ENCODE measurements around the gene CFAP52. TPM values are rescaled to one million over a fixed set of nuclear protein-coding genes. Genes with fewer than 3 reads are reported as not detected.
"Not testable (repeated sequence)": the region's sequence is repeated elsewhere in the genome, so short reads cannot be mapped to it uniquely, and the experiment has no call there.

Gene CFAP52
- total RNA-seq, 1 experiment from 2014 or later, result not detected

DNA sequence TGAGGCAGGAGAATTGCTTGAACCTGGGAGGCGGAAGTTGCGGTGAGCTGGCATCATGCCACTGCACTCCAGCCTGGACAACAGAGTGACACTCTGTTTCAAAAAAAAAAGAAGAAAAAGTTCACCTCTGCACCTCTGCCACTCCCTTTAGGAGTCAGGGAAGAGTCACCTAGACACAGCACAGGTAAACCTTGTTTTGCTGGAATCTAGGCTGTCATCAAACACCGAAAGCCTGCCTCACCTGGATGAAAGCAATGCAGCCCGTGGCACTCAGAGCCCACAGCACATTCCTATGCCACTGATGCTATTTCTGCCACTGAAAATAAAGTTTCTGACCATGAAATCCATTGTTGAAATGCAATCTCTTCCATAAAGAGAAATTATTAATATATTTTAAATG is 22.2 kb downstream of the CFAP52 start (continued):
- TF ChIP-seq ZBTB21 (CRISPR knock-in tag; IDR thresholded peaks at IDR 0.05; ENCODE audit: borderline replicate concordance), result no peak
- TF ChIP-seq ZNF416 (CRISPR knock-in tag; IDR thresholded peaks at IDR 0.05), result no peak

GRCh38 chr17:9604583-9604982 is 28.1 kb downstream of the CFAP52 start:
- H3K9me3 Mint-ChIP-seq; H3K4me3 Mint-ChIP-seq; H3K27me3 Mint-ChIP-seq (ENCODE audit: low read depth); ATAC-seq; H3K4me1 Mint-ChIP-seq; CTCF ChIA-PET; H3K27ac Mint-ChIP-seq; H3K36me3 Mint-ChIP-seq; POLR2A ChIA-PET; DNase-seq (ENCODE audit: low spot score): not testable (repeated sequence)

- TF ChIP-seq, protein P1, sequence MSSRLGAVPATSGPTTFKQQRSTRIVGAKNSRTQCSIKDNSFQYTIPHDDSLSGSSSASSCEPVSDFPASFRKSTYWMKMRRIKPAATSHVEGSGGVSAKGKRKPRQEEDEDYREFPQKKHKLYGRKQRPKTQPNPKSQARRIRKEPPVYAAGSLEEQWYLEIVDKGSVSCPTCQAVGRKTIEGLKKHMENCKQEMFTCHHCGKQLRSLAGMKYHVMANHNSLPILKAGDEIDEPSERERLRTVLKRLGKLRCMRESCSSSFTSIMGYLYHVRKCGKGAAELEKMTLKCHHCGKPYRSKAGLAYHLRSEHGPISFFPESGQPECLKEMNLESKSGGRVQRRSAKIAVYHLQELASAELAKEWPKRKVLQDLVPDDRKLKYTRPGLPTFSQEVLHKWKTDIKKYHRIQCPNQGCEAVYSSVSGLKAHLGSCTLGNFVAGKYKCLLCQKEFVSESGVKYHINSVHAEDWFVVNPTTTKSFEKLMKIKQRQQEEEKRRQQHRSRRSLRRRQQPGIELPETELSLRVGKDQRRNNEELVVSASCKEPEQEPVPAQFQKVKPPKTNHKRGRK (CRISPR knock-in tag; IDR thresholded peaks at IDR 0.05; ENCODE audit: borderline replicate concordance), result no peak
- TF ChIP-seq FOXJ3 (CRISPR knock-in tag; IDR thresholded peaks at IDR 0.05; ENCODE audit: borderline replicate concordance), result no peak
- no peak for TF ChIP-seq ELF4 (CRISPR knock-in tag; IDR thresholded peaks at IDR 0.05; ENCODE audit: low read depth)
- no peak for TF ChIP-seq TEAD1 (CRISPR knock-in tag; IDR thresholded peaks at IDR 0.05)
- no peak for TF ChIP-seq NFYB (CRISPR knock-in tag; conservative IDR thresholded peaks at IDR 0.05; ENCODE audit: low read depth)
- TF ChIP-seq NFE2L1 (CRISPR knock-in tag; IDR thresholded peaks at IDR 0.05), result no peak
- no peak for TF ChIP-seq ZNF423 (CRISPR knock-in tag; IDR thresholded peaks at IDR 0.05)
- TF ChIP-seq CBFB (CRISPR knock-in tag; IDR thresholded peaks at IDR 0.05; ENCODE audit: low read depth), result no peak
- no peak for TF ChIP-seq IRF2 (CRISPR knock-in tag; IDR thresholded peaks at IDR 0.05; ENCODE audit: borderline replicate concordance, low read depth)
- TF ChIP-seq PRDM15 (CRISPR knock-in tag; IDR thresholded peaks at IDR 0.05), result no peak
- TF ChIP-seq E2F1 (CRISPR knock-in tag; IDR thresholded peaks at IDR 0.05), result no peak
- TF ChIP-seq, protein P2, sequence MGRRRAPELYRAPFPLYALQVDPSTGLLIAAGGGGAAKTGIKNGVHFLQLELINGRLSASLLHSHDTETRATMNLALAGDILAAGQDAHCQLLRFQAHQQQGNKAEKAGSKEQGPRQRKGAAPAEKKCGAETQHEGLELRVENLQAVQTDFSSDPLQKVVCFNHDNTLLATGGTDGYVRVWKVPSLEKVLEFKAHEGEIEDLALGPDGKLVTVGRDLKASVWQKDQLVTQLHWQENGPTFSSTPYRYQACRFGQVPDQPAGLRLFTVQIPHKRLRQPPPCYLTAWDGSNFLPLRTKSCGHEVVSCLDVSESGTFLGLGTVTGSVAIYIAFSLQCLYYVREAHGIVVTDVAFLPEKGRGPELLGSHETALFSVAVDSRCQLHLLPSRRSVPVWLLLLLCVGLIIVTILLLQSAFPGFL (CRISPR knock-in tag; IDR thresholded peaks at IDR 0.05; ENCODE audit: borderline replicate concordance), result no peak
- no peak for TF ChIP-seq ZNF416 (CRISPR knock-in tag; IDR thresholded peaks at IDR 0.05)
- no peak for TF ChIP-seq FOXP1 (CRISPR knock-in tag; IDR thresholded peaks at IDR 0.05; ENCODE audit: borderline replicate concordance)
- no peak for TF ChIP-seq ZNF219 (CRISPR knock-in tag; IDR thresholded peaks at IDR 0.05; ENCODE audit: borderline replicate concordance)
- TF ChIP-seq OVOL2 (CRISPR knock-in tag; IDR thresholded peaks at IDR 0.05; ENCODE audit: borderline replicate concordance), result no peak
- TF ChIP-seq ZNF396 (CRISPR knock-in tag; IDR thresholded peaks at IDR 0.05; ENCODE audit: borderline replicate concordance), result no peak
- no peak for TF ChIP-seq ZNF671 (CRISPR knock-in tag; IDR thresholded peaks at IDR 0.05)
- Mint-ChIP-seq H3K4me1 (no peaks in the 10 kb centered on the region), H3K27ac (no peak overlapping the region), H3K27me3 (ENCODE audit: low read depth) (no peaks in the 10 kb centered on the region), H3K4me3 (no peak overlapping the region), H3K9me3 (peaks cover 10% of the 10 kb centered on the region; the same call in 1 of the 2 replicates), H3K36me3 (no peaks in the 10 kb centered on the region)
- CTCF ChIA-PET, result interaction anchor here (0.9 kb wide), 1 partner anchor 29 kb away, joined by 5 read pairs; no protein-coding TSS in a partner anchor
- POLR2A ChIA-PET, result no interaction called here
- ATAC-seq (no peak), DNase-seq (ENCODE audit: low spot score) (no peak)
Measured at GRCh38 chr17:9606453-9606852, 30.0 kb downstream of the CFAP52 start.

DNA sequence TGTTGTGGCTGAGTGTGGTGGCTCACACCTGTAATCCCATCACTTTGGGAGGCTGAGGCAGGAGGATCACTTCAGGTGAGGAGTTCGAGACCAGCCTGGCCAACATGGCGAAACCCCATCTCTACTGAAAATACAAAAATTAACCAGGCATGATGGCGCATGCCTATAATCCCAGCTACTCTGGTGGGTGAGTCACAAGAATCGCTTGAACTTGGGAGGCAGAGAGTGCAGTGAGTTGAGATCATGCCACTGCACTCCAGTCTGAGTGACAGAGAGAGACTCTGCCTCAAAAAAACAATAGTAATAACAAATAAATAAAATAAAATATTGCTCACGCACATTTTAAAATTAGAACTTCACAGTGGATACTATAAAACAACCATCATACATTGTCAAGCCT is 30.6 kb downstream of the CFAP52 start:
- H3K4me3 Mint-ChIP-seq; POLR2A ChIA-PET; ATAC-seq; H3K27ac Mint-ChIP-seq; H3K27me3 Mint-ChIP-seq (ENCODE audit: low read depth); H3K4me1 Mint-ChIP-seq; H3K36me3 Mint-ChIP-seq; H3K9me3 Mint-ChIP-seq; DNase-seq (ENCODE audit: low spot score): not testable (repeated sequence)
- CTCF ChIA-PET, result interaction anchor here (0.9 kb wide), 1 partner anchor 30 kb away, joined by 5 read pairs; no protein-coding TSS in a partner anchor

Measured in WTC11 (cell line).